Measurements from ENCODE around the gene BRPF1.
A peak's percentile ranks its signal among the peaks of the same experiment; 100 is the strongest.

BRPF1 gene

DNA sequence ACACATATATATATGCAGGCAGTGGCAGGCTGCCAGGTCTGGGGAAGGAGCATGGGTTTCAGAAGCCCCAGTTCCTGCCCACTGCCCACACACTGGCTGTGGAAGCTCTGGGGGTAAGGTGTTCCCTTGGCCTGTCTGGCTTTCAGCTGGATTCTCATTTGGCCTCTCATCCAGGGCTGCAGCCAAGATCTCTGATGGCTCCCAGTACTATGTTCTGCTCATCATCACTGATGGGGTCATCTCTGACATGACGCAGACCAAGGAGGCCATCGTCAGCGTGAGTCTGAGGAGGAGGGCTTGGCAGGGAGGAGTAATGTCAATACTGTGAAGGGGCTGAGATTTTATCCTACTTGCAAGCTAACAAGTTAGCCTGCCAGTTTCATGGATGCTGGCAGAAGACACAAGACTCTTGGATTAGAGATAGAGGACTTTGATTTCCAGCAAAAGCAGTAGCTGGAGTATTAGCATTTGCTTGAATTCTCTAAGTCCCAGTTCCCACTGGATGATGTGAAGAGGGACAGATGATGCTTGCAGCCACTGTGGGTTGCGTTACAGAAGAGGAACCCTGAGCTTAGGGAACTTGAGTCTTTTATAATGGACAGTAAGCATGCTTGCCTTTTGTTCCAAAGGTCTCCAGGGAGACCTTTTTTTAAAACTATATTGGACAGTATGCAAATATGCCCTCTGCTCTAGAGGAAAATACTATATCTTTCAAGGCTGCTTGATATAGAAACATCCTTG, 5.6 kb upstream of the BRPF1 start:
- no peak for ATAC-seq (ENCODE audit: low read depth)
- TF ChIP-seq, protein P1, sequence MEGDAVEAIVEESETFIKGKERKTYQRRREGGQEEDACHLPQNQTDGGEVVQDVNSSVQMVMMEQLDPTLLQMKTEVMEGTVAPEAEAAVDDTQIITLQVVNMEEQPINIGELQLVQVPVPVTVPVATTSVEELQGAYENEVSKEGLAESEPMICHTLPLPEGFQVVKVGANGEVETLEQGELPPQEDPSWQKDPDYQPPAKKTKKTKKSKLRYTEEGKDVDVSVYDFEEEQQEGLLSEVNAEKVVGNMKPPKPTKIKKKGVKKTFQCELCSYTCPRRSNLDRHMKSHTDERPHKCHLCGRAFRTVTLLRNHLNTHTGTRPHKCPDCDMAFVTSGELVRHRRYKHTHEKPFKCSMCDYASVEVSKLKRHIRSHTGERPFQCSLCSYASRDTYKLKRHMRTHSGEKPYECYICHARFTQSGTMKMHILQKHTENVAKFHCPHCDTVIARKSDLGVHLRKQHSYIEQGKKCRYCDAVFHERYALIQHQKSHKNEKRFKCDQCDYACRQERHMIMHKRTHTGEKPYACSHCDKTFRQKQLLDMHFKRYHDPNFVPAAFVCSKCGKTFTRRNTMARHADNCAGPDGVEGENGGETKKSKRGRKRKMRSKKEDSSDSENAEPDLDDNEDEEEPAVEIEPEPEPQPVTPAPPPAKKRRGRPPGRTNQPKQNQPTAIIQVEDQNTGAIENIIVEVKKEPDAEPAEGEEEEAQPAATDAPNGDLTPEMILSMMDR (IDR thresholded peaks at IDR 0.05; ENCODE audit: poor library complexity, severe bottlenecking), result no peak
- no peak overlapping the region for H3K4me3 ChIP-seq (ENCODE audit: severe bottlenecking)

GRCh38 chr3:9727041-9727595, 4.4 kb upstream of the BRPF1 start:
- Histone ChIP-seq H3K27me3 (ENCODE audit: insufficient read depth, poor library complexity, severe bottlenecking) (no peaks in the 10 kb centered on the region), H3K4me1 (ENCODE audit: insufficient read depth, poor library complexity, severe bottlenecking) (no peaks in the 10 kb centered on the region), H3K4me3 (ENCODE audit: severe bottlenecking) (no peak overlapping the region), H3K9me3 (ENCODE audit: severe bottlenecking) (no peaks in the 10 kb centered on the region), H3K36me3 (ENCODE audit: low read depth) (no peaks in the 10 kb centered on the region), H3K27ac (ENCODE audit: poor library complexity, severe bottlenecking) (no peak overlapping the region)
- TF ChIP-seq, protein P1 (IDR thresholded peaks at IDR 0.05; ENCODE audit: poor library complexity, severe bottlenecking), result peak; percentile 52
- DNase-seq (ENCODE audit: low spot score) (no peak), ATAC-seq (ENCODE audit: low read depth) (no peak)

More for the DNA sequence above, 5.6 kb upstream of the BRPF1 start:
- no peaks in the 10 kb centered on the region for H3K9me3 ChIP-seq (ENCODE audit: severe bottlenecking)
- no peak overlapping the region for H3K27ac ChIP-seq (ENCODE audit: poor library complexity, severe bottlenecking)
- H3K36me3 ChIP-seq (ENCODE audit: low read depth), result no peaks in the 10 kb centered on the region
- no peaks in the 10 kb centered on the region for H3K27me3 ChIP-seq (ENCODE audit: insufficient read depth, poor library complexity, severe bottlenecking)
- no peak for DNase-seq (ENCODE audit: low spot score)
- no peaks in the 10 kb centered on the region for H3K4me1 ChIP-seq (ENCODE audit: insufficient read depth, poor library complexity, severe bottlenecking)

DNA sequence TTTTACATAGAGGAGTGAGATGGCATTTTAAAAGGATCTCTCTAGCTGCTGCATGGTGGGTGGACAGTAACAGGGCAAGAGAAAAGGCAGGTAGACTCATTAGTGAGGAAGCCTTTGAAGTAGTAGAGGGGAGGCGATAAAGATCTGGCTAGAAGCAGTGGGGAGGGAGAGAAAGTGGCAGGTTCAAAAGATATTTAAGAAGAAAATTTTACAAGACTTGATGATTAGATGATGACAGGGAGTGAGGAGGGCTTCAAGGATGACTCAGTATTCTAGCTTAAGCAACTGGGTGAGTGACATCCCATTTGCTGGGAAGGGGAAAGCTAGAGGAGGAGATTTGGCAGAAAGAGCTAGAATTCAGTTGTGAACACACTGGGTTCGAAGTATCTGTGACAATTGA, 3.8 kb upstream of the BRPF1 start:
- no peaks in the 10 kb centered on the region for H3K9me3 ChIP-seq (ENCODE audit: severe bottlenecking)
- H3K27ac ChIP-seq (ENCODE audit: poor library complexity, severe bottlenecking), result no peak overlapping the region
- H3K4me3 ChIP-seq (ENCODE audit: severe bottlenecking), result no peak overlapping the region
- H3K4me1 ChIP-seq (ENCODE audit: insufficient read depth, poor library complexity, severe bottlenecking), result no peaks in the 10 kb centered on the region
- no peaks in the 10 kb centered on the region for H3K36me3 ChIP-seq (ENCODE audit: low read depth)
- DNase-seq (ENCODE audit: low spot score) (no peak), ATAC-seq (ENCODE audit: low read depth) (no peak)
- TF ChIP-seq, protein P1 (IDR thresholded peaks at IDR 0.05; ENCODE audit: poor library complexity, severe bottlenecking), result no peak
- H3K27me3 ChIP-seq (ENCODE audit: insufficient read depth, poor library complexity, severe bottlenecking), result no peaks in the 10 kb centered on the region

DNA sequence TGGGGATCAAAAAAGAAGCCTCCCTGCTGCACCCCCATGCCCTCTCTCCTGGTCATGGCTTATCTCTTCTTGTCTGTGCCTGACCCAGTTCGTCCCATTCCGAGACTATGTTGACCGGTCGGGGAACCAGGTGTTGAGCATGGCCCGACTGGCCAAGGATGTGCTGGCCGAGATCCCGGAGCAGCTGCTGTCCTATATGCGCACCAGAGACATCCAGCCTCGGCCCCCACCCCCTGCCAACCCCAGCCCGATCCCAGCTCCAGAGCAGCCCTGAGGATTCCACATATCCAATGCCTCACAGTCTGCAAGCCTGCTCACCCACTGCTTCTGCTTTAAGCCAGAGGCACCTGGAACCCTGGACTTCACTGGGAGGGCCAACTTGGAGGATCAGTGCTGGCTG, 2.1 kb upstream of the BRPF1 start:
- H3K4me1 ChIP-seq (ENCODE audit: insufficient read depth, poor library complexity, severe bottlenecking), result no peaks in the 10 kb centered on the region
- TF ChIP-seq, protein P1 (IDR thresholded peaks at IDR 0.05; ENCODE audit: poor library complexity, severe bottlenecking), result no peak

GRCh38 chr3:9730657-9731205, 804 bp upstream of the BRPF1 start:
- peak overlapping the region; percentile 70 for H3K27ac ChIP-seq (ENCODE audit: poor library complexity, severe bottlenecking)
- H3K36me3 ChIP-seq (ENCODE audit: low read depth), result peaks cover 12% of the 10 kb centered on the region
- DNase-seq (ENCODE audit: low spot score), result no peak

More for the DNA sequence above, 2.1 kb upstream of the BRPF1 start:
- H3K36me3 ChIP-seq (ENCODE audit: low read depth), result peaks cover 2% of the 10 kb centered on the region; the same call in 1 of the 2 replicates
- ATAC-seq (ENCODE audit: low read depth) (no peak), DNase-seq (ENCODE audit: low spot score) (no peak)
- H3K27ac ChIP-seq (ENCODE audit: poor library complexity, severe bottlenecking), result no peak overlapping the region
- no peak overlapping the region for H3K4me3 ChIP-seq (ENCODE audit: severe bottlenecking)
- H3K27me3 ChIP-seq (ENCODE audit: insufficient read depth, poor library complexity, severe bottlenecking), result no peaks in the 10 kb centered on the region
- H3K9me3 ChIP-seq (ENCODE audit: severe bottlenecking), result no peaks in the 10 kb centered on the region

More at GRCh38 chr3:9730657-9731205, 804 bp upstream of the BRPF1 start:
- Histone ChIP-seq H3K27me3 (ENCODE audit: insufficient read depth, poor library complexity, severe bottlenecking) (no peaks in the 10 kb centered on the region), H3K4me3 (ENCODE audit: severe bottlenecking) (peak overlapping the region; percentile 65), H3K9me3 (ENCODE audit: severe bottlenecking) (no peaks in the 10 kb centered on the region), H3K4me1 (ENCODE audit: insufficient read depth, poor library complexity, severe bottlenecking) (no peaks in the 10 kb centered on the region)
- TF ChIP-seq, protein P1 (IDR thresholded peaks at IDR 0.05; ENCODE audit: poor library complexity, severe bottlenecking), result no peak
- peak; percentile 73 for ATAC-seq (ENCODE audit: low read depth)
